Hepatocyte (in vitro differentiated cells): ENCODE data around the gene PGAP3. TPM values are rescaled to one million over a fixed set of nuclear protein-coding genes. Genes with fewer than 3 reads are reported as not detected.

Experiments
- DNase-seq: peaks from one replicate; pipeline ENCODE4 v3.0.0-alpha.2; 2016; ENCODE audit warnings: low spot score
- H2AFZ ChIP-seq: fragments of 200-600 bp; sonication (generic); 2 replicates; pipeline ENCODE4 v1.6.0; 2016; ENCODE audit warnings: antibody characterized with exemption, mild to moderate bottlenecking
- H3K27ac ChIP-seq: fragments of 200-600 bp; sonication (generic); 2 replicates; pipeline ENCODE4 v1.5.1; 2016; ENCODE audit warnings: mild to moderate bottlenecking
- H3K27me3 ChIP-seq: fragments of 200-600 bp; sonication (generic); 2 replicates; pipeline ENCODE4 v1.6.1; 2016
- H3K36me3 ChIP-seq: fragments of 200-600 bp; sonication (generic); replicated peaks from 2 replicates; pipeline ENCODE4 v1.5.1; 2016; ENCODE audit warnings: low read depth; ENCODE audit not compliant: insufficient read depth
- H3K4me1 ChIP-seq: fragments of 200-600 bp; sonication (generic); 2 replicates; pipeline ENCODE4 v1.5.1; 2016; ENCODE audit warnings: mild to moderate bottlenecking, moderate library complexity; ENCODE audit not compliant: insufficient read depth
- H3K4me2 ChIP-seq: fragments of 200-600 bp; sonication (generic); 2 replicates; pipeline ENCODE4 v1.6.0; 2016
- H3K4me3 ChIP-seq: fragments of 200-600 bp; sonication (generic); 2 replicates; pipeline ENCODE4 v1.5.1; 2016; ENCODE audit warnings: mild to moderate bottlenecking
- H3K79me2 ChIP-seq: fragments of 200-600 bp; sonication (generic); 2 replicates; pipeline ENCODE4 v1.6.0; 2017; ENCODE audit warnings: mild to moderate bottlenecking
- H3K9me2 ChIP-seq: fragments of 200-600 bp; sonication (generic); replicated peaks from 2 replicates; pipeline ENCODE4 v1.6.0; 2017; ENCODE audit warnings: mild to moderate bottlenecking; ENCODE audit not compliant: insufficient read depth
- H3K9me3 ChIP-seq: fragments of 200-600 bp; sonication (generic); 2 replicates; pipeline ENCODE4 v1.5.1; 2016; ENCODE audit warnings: low read depth, mild to moderate bottlenecking
- H4K20me1 ChIP-seq: fragments of 200-600 bp; sonication (generic); 2 replicates; pipeline ENCODE4 v1.6.0; 2016; ENCODE audit warnings: mild to moderate bottlenecking; ENCODE audit not compliant: insufficient read depth, poor library complexity, severe bottlenecking
- EZH2 ChIP-seq: fragments of 200-600 bp; sonication (generic); IDR thresholded peaks from 2 replicates; pipeline ENCODE4 v1.6.1; 2016; ENCODE audit warnings: antibody characterized with exemption, mild to moderate bottlenecking, borderline replicate concordance
- EZH2phosphoT487 ChIP-seq: fragments of 200-600 bp; sonication (generic); IDR thresholded peaks from one replicate; pipeline ENCODE4 v1.6.1; 2018; ENCODE audit warnings: antibody characterized with exemption, mild to moderate bottlenecking, low read depth, moderate library complexity; ENCODE audit not compliant: unreplicated experiment, severe bottlenecking
- WGBS: methylation state at CpG from one replicate; pipeline ENCODE4 v1.1.6; 2016; ENCODE audit warnings: low lambda C conversion rate; ENCODE audit errors: missing lambda C conversion rate; 5-methylcytosine and 5-hydroxymethylcytosine counted together
- polyA plus RNA-seq: library from polyadenylated mRNA; unstranded; fragments of >200 nt; fragmentation: Nextera tagmentation; extraction: Ambion mirVana; gene quantifications from 2 replicates; pipeline ENCODE4 v1.2.1, GENCODE V29; 2016
- total RNA-seq: library from RNA; depleted of rRNA; stranded (reverse); fragments of >200 nt; gene quantifications from 2 replicates; pipeline ENCODE4 v1.2.3, GENCODE V29; 2014
- TF ChIP-seq, protein P1 (sequence below): fragments of 200-600 bp; sonication (generic); IDR thresholded peaks from 2 replicates; pipeline ENCODE4 v1.5.1; 2016; ENCODE audit warnings: antibody characterized with exemption, mild to moderate bottlenecking; ENCODE audit not compliant: poor library complexity

The PGAP3 gene
- total and polyA plus RNA-seq, 2 experiments from 2014 or later = 33.0 to 35.4 TPM

GRCh38 chr17:39676198-39676819 lies 11.5 kb downstream of the PGAP3 start:
- WGBS = 79% methylated on average over 7 of the region's 7 CpGs
- H3K4me2 ChIP-seq = no peak overlapping the region
- no peak overlapping the region for H3K4me3 ChIP-seq
- TF ChIP-seq EZH2phosphoT487 (no peak), EZH2 (no peak)
- TF ChIP-seq, protein P1, sequence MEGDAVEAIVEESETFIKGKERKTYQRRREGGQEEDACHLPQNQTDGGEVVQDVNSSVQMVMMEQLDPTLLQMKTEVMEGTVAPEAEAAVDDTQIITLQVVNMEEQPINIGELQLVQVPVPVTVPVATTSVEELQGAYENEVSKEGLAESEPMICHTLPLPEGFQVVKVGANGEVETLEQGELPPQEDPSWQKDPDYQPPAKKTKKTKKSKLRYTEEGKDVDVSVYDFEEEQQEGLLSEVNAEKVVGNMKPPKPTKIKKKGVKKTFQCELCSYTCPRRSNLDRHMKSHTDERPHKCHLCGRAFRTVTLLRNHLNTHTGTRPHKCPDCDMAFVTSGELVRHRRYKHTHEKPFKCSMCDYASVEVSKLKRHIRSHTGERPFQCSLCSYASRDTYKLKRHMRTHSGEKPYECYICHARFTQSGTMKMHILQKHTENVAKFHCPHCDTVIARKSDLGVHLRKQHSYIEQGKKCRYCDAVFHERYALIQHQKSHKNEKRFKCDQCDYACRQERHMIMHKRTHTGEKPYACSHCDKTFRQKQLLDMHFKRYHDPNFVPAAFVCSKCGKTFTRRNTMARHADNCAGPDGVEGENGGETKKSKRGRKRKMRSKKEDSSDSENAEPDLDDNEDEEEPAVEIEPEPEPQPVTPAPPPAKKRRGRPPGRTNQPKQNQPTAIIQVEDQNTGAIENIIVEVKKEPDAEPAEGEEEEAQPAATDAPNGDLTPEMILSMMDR = no peak
- no peaks in the 10 kb centered on the region for H3K79me2 ChIP-seq
- H2AFZ ChIP-seq = no peak overlapping the region
- H3K36me3 ChIP-seq = no peaks in the 10 kb centered on the region
- H3K9me2 ChIP-seq = no peaks in the 10 kb centered on the region
- no peak for DNase-seq
- peaks cover 42% of the 10 kb centered on the region for H3K4me1 ChIP-seq
- H3K27ac ChIP-seq = peak overlapping the region; percentile 91
- no peaks in the 10 kb centered on the region for H3K27me3 ChIP-seq
- no peaks in the 10 kb centered on the region for H3K9me3 ChIP-seq
- no peaks in the 10 kb centered on the region for H4K20me1 ChIP-seq

- H3K27me3 ChIP-seq = no peaks in the 10 kb centered on the region
- H3K4me3 ChIP-seq = no peak overlapping the region
- no peaks in the 10 kb centered on the region for H4K20me1 ChIP-seq
- H3K9me2 ChIP-seq = no peaks in the 10 kb centered on the region
- 81% methylated on average over 10 of the region's 10 CpGs for WGBS
- TF ChIP-seq EZH2phosphoT487 = no peak
- TF ChIP-seq, protein P1 = no peak
- no peak for TF ChIP-seq EZH2
- H3K4me2 ChIP-seq = no peak overlapping the region
- no peaks in the 10 kb centered on the region for H3K36me3 ChIP-seq
- peak overlapping the region; percentile 91 for H3K27ac ChIP-seq
- H2AFZ ChIP-seq = no peak overlapping the region
- H3K9me3 ChIP-seq = no peaks in the 10 kb centered on the region
- no peaks in the 10 kb centered on the region for H3K79me2 ChIP-seq
- no peak for DNase-seq
- peaks cover 42% of the 10 kb centered on the region for H3K4me1 ChIP-seq
These were observed 12.3 kb downstream of the PGAP3 start for GRCh38 chr17:39675390-39676082.

DNA sequence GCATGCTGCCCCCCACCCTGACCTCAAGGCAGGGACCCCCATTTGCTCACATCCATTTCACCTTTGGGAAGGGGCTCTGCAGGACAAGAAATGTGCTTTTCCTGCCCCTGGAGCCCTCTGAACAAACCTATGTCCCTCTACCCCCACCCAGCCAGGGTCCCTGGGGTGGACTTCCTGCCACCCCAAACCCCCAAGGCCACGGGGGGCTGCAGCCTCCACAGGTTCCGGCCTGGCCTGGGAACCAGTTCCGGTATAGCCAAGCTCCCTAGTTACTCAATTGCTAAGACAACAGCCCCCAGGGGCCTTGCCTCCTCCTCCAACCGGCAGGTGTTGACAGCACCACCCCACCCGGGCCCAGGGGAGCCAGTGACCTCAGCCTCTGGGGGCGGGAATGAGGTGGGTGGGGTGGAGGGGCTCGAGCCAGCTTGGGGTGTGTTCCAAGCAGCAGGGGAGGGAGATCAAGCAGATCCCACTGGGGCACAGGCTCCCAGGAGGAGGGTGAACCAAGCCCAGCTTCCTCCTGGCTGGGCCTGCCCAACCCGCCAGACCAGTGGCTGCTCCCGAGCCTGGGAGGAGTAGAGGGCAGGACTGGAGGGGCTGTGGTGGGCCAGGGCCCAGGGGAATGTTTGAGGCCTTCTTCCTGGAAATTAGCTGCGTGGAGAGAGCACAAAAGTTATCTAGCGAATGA lies 13.0 kb downstream of the PGAP3 start:
- H3K27me3 ChIP-seq = no peaks in the 10 kb centered on the region
- H3K4me1 ChIP-seq = peaks cover 42% of the 10 kb centered on the region
- H3K9me3 ChIP-seq = no peaks in the 10 kb centered on the region
- H3K9me2 ChIP-seq = no peaks in the 10 kb centered on the region
- no peaks in the 10 kb centered on the region for H3K36me3 ChIP-seq
- no peak overlapping the region for H3K4me2 ChIP-seq
- TF ChIP-seq EZH2 (no peak), EZH2phosphoT487 (no peak)
- TF ChIP-seq, protein P1 = no peak
- DNase-seq = peak; percentile 84
- H3K79me2 ChIP-seq = no peaks in the 10 kb centered on the region
- no peak overlapping the region for H3K4me3 ChIP-seq
- WGBS = 34% methylated on average over 9 of the region's 11 CpGs
- no peak overlapping the region for H2AFZ ChIP-seq
- no peaks in the 10 kb centered on the region for H4K20me1 ChIP-seq
- H3K27ac ChIP-seq = peak overlapping the region; percentile 91
